ENCODE measurements around the gene CCL21.
A peak's percentile ranks its signal among the peaks of the same experiment; 100 is the strongest.
"Not testable (repeated sequence)": the region's sequence is repeated elsewhere in the genome, so short reads cannot be mapped to it uniquely, and the experiment has no call there.

The CCL21 gene

GRCh38 chr9:34742710-34743109 is 32.8 kb upstream of the CCL21 start:
- no peaks in the 10 kb centered on the region for H3K27me3 ChIP-seq (ENCODE audit: insufficient read depth, poor library complexity, severe bottlenecking)
- H3K4me3 ChIP-seq (ENCODE audit: severe bottlenecking) = no peak overlapping the region
- peak overlapping the region; percentile 96 for H3K27ac ChIP-seq (ENCODE audit: poor library complexity, severe bottlenecking)
- TF ChIP-seq CTCF (IDR thresholded peaks at IDR 0.05; ENCODE audit: poor library complexity, severe bottlenecking) = no peak
- no peaks in the 10 kb centered on the region for H3K9me3 ChIP-seq (ENCODE audit: severe bottlenecking)
- H3K36me3 ChIP-seq (ENCODE audit: low read depth) = no peaks in the 10 kb centered on the region
- ATAC-seq (ENCODE audit: low read depth) (no peak), DNase-seq (ENCODE audit: low spot score) (no peak)
- H3K4me1 ChIP-seq (ENCODE audit: insufficient read depth, poor library complexity, severe bottlenecking) = peaks cover 37% of the 10 kb centered on the region

- no peaks in the 10 kb centered on the region for H3K27me3 ChIP-seq (ENCODE audit: insufficient read depth, poor library complexity, severe bottlenecking)
- DNase-seq (ENCODE audit: low spot score) (no peak), ATAC-seq (ENCODE audit: low read depth) (no peak)
- no peaks in the 10 kb centered on the region for H3K9me3 ChIP-seq (ENCODE audit: severe bottlenecking)
- TF ChIP-seq CTCF (IDR thresholded peaks at IDR 0.05; ENCODE audit: poor library complexity, severe bottlenecking) = no peak
- no peaks in the 10 kb centered on the region for H3K36me3 ChIP-seq (ENCODE audit: low read depth)
- peaks cover 34% of the 10 kb centered on the region for H3K4me1 ChIP-seq (ENCODE audit: insufficient read depth, poor library complexity, severe bottlenecking)
- H3K4me3 ChIP-seq (ENCODE audit: severe bottlenecking) = no peak overlapping the region
- H3K27ac ChIP-seq (ENCODE audit: poor library complexity, severe bottlenecking) = peak overlapping the region; percentile 96
Measured at GRCh38 chr9:34741628-34742027, 31.7 kb upstream of the CCL21 start.

- not testable (repeated sequence) for H3K27ac ChIP-seq (ENCODE audit: poor library complexity, severe bottlenecking); H3K27me3 ChIP-seq (ENCODE audit: insufficient read depth, poor library complexity, severe bottlenecking); DNase-seq (ENCODE audit: low spot score); H3K36me3 ChIP-seq (ENCODE audit: low read depth); H3K4me3 ChIP-seq (ENCODE audit: severe bottlenecking); H3K9me3 ChIP-seq (ENCODE audit: severe bottlenecking); ATAC-seq (ENCODE audit: low read depth)
- H3K4me1 ChIP-seq (ENCODE audit: insufficient read depth, poor library complexity, severe bottlenecking) = peaks cover 20% of the 10 kb centered on the region
Measured at GRCh38 chr9:34740176-34740575, 30.2 kb upstream of the CCL21 start.

GRCh38 chr9:34737677-34738260 is 27.8 kb upstream of the CCL21 start:
- no peak overlapping the region for H3K4me3 ChIP-seq (ENCODE audit: severe bottlenecking)
- ATAC-seq (ENCODE audit: low read depth) (no peak), DNase-seq (ENCODE audit: low spot score) (no peak)
- no peaks in the 10 kb centered on the region for H3K9me3 ChIP-seq (ENCODE audit: severe bottlenecking)
- H3K36me3 ChIP-seq (ENCODE audit: low read depth) = no peaks in the 10 kb centered on the region
- H3K27ac ChIP-seq (ENCODE audit: poor library complexity, severe bottlenecking) = no peak overlapping the region
- H3K27me3 ChIP-seq (ENCODE audit: insufficient read depth, poor library complexity, severe bottlenecking) = no peaks in the 10 kb centered on the region
- H3K4me1 ChIP-seq (ENCODE audit: insufficient read depth, poor library complexity, severe bottlenecking) = peaks cover 11% of the 10 kb centered on the region
- no peak for TF ChIP-seq CTCF (IDR thresholded peaks at IDR 0.05; ENCODE audit: poor library complexity, severe bottlenecking)

- H3K27ac ChIP-seq (ENCODE audit: poor library complexity, severe bottlenecking) = no peak overlapping the region
- no peak for TF ChIP-seq CTCF (IDR thresholded peaks at IDR 0.05; ENCODE audit: poor library complexity, severe bottlenecking)
- ATAC-seq (ENCODE audit: low read depth) = no peak
Measured at GRCh38 chr9:34734720-34735119, 24.8 kb upstream of the CCL21 start.

More at GRCh38 chr9:34734720-34735119, 24.8 kb upstream of the CCL21 start:
- Histone ChIP-seq H3K9me3 (ENCODE audit: severe bottlenecking) (no peaks in the 10 kb centered on the region), H3K27me3 (ENCODE audit: insufficient read depth, poor library complexity, severe bottlenecking) (no peaks in the 10 kb centered on the region), H3K4me1 (ENCODE audit: insufficient read depth, poor library complexity, severe bottlenecking) (peaks cover 10% of the 10 kb centered on the region), H3K36me3 (ENCODE audit: low read depth) (no peaks in the 10 kb centered on the region), H3K4me3 (ENCODE audit: severe bottlenecking) (no peak overlapping the region)
- no peak for DNase-seq (ENCODE audit: low spot score)

All from RWPE2 (cell line).